HepG2 (cell line): ENCODE data around the gene KLF16. TPM values are rescaled to one million over a fixed set of nuclear protein-coding genes. Genes with fewer than 3 reads are reported as not detected.

Source experiments
- KDM4B ChIP-seq: sonication (generic); formaldehyde crosslinking; IDR thresholded peaks from 2 replicates; pipeline ENCODE4 v1.4.0; 2020; ENCODE audit warnings: missing genetic modification reagents
- KLF9 ChIP-seq: IDR thresholded peaks from 2 replicates; pipeline ENCODE4 v1.6.1; 2016; ENCODE audit warnings: low read depth
- MED1 ChIP-seq: sonication (generic); formaldehyde crosslinking; IDR thresholded peaks from 2 replicates; pipeline ENCODE4 v1.4.0; 2020; ENCODE audit warnings: missing genetic modification reagents
- REL ChIP-seq: sonication (generic); formaldehyde crosslinking; conservative IDR thresholded peaks from 2 replicates; pipeline ENCODE4 v1.8.0; 2022; ENCODE audit warnings: mild to moderate bottlenecking, missing genetic modification reagents, moderate library complexity
- ZNF460 ChIP-seq: sonication (generic); formaldehyde crosslinking; IDR thresholded peaks from 2 replicates; pipeline ENCODE4 v1.5.1; 2020; ENCODE audit warnings: missing genetic modification reagents, mild to moderate bottlenecking, borderline replicate concordance
- polyA plus RNA-seq, 8 experiments: library from polyadenylated mRNA; depleted of rRNA in 3 of 8; stranded (reverse) in 7 of 8; unstranded in 1 of 8; fragments of >200 nt; fragmentation: Illumina TruSeq in 4 of 8; extraction: Trizol in 4 of 8; gene quantifications; 2 replicates each; pipeline versions ENCODE4 v1.2.1 to v1.2.3, GENCODE V29; 2011 to 2016; ENCODE audit warnings: low read depth in 4 of 8, missing spikeins in 1 of 8, mixed read lengths in 1 of 8; ENCODE audit not compliant: insufficient read depth in 1 of 8
- total RNA-seq, 5 experiments: library from RNA; depleted of rRNA; stranded (reverse); fragments of >200 nt; fragmentation: Illumina TruSeq; extraction: Trizol; gene quantifications; 2 replicates each; pipeline ENCODE4 v1.2.3, GENCODE V29; 2016; ENCODE audit warnings: low read depth in 1 of 5
- TF ChIP-seq, protein P1 (sequence below), 2 experiments: sonication (generic) in 1 of 2; formaldehyde crosslinking in 1 of 2; IDR thresholded peaks; 2 replicates each; pipeline versions ENCODE4 v1.6.1 to v1.9.0; 2014 to 2022; ENCODE audit warnings: antibody characterized with exemption in 1 of 2, borderline replicate concordance in 1 of 2, inconsistent platforms in 1 of 2, low read depth in 1 of 2, missing genetic modification reagents in 1 of 2
- TF ChIP-seq, protein P2 (sequence below): sonication (generic); formaldehyde crosslinking; IDR thresholded peaks from 2 replicates; pipeline ENCODE4 v1.5.1; 2020; ENCODE audit warnings: missing genetic modification reagents, mild to moderate bottlenecking, borderline replicate concordance
- TF ChIP-seq, protein P3 (sequence below): sonication (generic); formaldehyde crosslinking; conservative IDR thresholded peaks from 2 replicates; pipeline ENCODE4 v1.8.0; 2022; ENCODE audit warnings: mild to moderate bottlenecking, moderate library complexity, missing genetic modification reagents
- TF ChIP-seq, protein P4 (sequence below): sonication (generic); formaldehyde crosslinking; conservative IDR thresholded peaks from 2 replicates; pipeline ENCODE4 v1.8.0; 2022; ENCODE audit warnings: missing genetic modification reagents
- TF ChIP-seq, protein P5 (sequence below): sonication (generic); formaldehyde crosslinking; IDR thresholded peaks from 2 replicates; pipeline ENCODE4 v1.4.0; 2020; ENCODE audit warnings: missing genetic modification reagents, low read depth, mild to moderate bottlenecking, borderline replicate concordance
- TF ChIP-seq, protein P6 (sequence below): sonication (generic); formaldehyde crosslinking; IDR thresholded peaks from 2 replicates; pipeline ENCODE4 v1.5.0; 2020; ENCODE audit warnings: mild to moderate bottlenecking, missing genetic modification reagents, borderline replicate concordance

The KLF16 gene
- total and polyA plus RNA-seq, 2 of the 13 experiments (the other 11 are each of a cell fraction or from before 2014, with no cell fraction given) = 3.5 to 6.7 TPM

DNA sequence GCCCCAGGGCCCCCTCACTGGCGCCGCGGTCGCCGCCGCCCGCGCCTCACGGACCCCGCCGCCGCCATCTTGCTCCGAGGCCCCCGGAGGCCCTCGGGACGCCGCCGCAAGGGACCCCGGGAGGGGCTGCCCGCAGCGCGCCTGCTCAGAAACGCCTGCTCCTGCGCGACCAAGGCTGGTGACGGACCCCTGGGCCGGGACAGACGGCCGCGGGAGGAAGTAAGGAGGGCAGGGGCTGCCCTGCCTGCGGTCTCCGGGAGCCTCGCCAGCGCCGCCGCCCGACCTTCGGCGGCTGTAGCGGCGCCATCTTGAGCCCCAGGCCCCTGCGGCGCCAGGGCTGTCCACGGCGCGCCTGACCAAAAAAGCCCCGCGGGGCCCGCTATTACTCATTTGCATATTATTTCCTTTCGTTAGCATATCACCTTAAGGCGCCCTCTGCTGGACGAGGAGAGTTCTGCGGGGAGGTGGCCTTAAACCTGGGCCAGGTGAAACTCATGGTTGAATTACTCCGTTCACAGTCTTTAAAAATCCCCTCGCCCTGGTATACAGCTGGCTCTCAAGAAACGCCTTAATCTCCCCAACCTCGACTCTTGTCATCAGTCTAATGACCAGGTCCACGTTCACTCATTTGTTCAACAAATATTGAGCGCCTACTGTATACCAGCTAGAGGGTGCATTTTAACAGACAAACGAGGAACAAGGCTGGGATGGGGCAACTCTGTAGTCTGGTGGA, 14.8 kb downstream of the KLF16 start, which contains the start of gene REXO1 (continued):
- TF ChIP-seq, protein P1, sequence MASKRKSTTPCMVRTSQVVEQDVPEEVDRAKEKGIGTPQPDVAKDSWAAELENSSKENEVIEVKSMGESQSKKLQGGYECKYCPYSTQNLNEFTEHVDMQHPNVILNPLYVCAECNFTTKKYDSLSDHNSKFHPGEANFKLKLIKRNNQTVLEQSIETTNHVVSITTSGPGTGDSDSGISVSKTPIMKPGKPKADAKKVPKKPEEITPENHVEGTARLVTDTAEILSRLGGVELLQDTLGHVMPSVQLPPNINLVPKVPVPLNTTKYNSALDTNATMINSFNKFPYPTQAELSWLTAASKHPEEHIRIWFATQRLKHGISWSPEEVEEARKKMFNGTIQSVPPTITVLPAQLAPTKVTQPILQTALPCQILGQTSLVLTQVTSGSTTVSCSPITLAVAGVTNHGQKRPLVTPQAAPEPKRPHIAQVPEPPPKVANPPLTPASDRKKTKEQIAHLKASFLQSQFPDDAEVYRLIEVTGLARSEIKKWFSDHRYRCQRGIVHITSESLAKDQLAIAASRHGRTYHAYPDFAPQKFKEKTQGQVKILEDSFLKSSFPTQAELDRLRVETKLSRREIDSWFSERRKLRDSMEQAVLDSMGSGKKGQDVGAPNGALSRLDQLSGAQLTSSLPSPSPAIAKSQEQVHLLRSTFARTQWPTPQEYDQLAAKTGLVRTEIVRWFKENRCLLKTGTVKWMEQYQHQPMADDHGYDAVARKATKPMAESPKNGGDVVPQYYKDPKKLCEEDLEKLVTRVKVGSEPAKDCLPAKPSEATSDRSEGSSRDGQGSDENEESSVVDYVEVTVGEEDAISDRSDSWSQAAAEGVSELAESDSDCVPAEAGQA (IDR thresholded peaks at IDR 0.05; ENCODE audit: low read depth) = peak; percentile 73; the same call in 1 of the 2 replicates
- TF ChIP-seq, protein P1 (CRISPR knock-in tag; IDR thresholded peaks at IDR 0.05; ENCODE audit: borderline replicate concordance) = no peak
- TF ChIP-seq ZNF460 (CRISPR knock-in tag) (no peak), KLF9 (CRISPR knock-in tag) (no peak), KDM4B (CRISPR knock-in tag) (no peak), REL (CRISPR knock-in tag) (no peak), MED1 (CRISPR knock-in tag) (no peak)
- TF ChIP-seq, protein P2, sequence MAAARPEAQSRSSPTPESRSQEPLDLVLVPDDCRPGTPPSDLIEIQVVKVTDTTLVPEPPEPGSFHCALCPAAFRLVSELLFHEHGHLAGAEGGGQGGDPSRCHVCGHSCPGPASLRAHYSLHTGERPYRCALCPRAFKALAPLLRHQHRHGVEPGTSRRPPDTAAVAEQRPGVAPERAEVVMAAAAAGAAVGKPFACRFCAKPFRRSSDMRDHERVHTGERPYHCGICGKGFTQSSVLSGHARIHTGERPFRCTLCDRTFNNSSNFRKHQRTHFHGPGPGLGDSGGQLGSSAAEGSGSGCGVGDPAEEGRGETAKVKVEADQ = no peak
- TF ChIP-seq, protein P3, sequence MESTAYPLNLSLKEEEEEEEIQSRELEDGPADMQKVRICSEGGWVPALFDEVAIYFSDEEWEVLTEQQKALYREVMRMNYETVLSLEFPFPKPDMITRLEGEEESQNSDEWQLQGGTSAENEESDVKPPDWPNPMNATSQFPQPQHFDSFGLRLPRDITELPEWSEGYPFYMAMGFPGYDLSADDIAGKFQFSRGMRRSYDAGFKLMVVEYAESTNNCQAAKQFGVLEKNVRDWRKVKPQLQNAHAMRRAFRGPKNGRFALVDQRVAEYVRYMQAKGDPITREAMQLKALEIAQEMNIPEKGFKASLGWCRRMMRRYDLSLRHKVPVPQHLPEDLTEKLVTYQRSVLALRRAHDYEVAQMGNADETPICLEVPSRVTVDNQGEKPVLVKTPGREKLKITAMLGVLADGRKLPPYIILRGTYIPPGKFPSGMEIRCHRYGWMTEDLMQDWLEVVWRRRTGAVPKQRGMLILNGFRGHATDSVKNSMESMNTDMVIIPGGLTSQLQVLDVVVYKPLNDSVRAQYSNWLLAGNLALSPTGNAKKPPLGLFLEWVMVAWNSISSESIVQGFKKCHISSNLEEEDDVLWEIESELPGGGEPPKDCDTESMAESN = peak; percentile 80; the same call in 1 of the 2 replicates
- TF ChIP-seq, protein P4, sequence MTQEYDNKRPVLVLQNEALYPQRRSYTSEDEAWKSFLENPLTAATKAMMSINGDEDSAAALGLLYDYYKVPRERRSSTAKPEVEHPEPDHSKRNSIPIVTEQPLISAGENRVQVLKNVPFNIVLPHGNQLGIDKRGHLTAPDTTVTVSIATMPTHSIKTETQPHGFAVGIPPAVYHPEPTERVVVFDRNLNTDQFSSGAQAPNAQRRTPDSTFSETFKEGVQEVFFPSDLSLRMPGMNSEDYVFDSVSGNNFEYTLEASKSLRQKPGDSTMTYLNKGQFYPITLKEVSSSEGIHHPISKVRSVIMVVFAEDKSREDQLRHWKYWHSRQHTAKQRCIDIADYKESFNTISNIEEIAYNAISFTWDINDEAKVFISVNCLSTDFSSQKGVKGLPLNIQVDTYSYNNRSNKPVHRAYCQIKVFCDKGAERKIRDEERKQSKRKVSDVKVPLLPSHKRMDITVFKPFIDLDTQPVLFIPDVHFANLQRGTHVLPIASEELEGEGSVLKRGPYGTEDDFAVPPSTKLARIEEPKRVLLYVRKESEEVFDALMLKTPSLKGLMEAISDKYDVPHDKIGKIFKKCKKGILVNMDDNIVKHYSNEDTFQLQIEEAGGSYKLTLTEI (CRISPR knock-in tag) = no peak
- TF ChIP-seq, protein P5, sequence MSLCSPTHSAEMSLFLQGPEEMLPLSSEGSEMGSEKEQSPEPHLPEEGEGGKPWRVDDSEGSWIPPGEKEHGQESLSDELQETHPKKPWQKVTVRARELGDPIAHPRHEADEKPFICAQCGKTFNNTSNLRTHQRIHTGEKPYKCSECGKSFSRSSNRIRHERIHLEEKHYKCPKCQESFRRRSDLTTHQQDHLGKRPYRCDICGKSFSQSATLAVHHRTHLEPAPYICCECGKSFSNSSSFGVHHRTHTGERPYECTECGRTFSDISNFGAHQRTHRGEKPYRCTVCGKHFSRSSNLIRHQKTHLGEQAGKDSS (CRISPR knock-in tag) = no peak
- TF ChIP-seq, protein P6, sequence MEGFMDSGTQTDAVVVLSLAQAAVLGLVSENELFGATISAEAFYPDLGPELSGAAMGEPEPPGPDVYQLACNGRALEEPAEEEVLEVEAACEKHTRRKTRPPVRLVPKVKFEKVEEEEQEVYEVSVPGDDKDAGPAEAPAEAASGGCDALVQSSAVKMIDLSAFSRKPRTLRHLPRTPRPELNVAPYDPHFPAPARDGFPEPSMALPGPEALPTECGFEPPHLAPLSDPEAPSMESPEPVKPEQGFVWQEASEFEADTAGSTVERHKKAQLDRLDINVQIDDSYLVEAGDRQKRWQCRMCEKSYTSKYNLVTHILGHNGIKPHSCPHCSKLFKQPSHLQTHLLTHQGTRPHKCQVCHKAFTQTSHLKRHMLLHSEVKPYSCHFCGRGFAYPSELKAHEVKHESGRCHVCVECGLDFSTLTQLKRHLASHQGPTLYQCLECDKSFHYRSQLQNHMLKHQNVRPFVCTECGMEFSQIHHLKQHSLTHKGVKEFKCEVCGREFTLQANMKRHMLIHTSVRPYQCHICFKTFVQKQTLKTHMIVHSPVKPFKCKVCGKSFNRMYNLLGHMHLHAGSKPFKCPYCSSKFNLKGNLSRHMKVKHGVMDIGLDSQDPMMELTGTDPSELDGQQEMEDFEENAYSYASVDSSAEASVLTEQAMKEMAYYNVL (CRISPR knock-in tag) = 0 out of 2 replicates have a peak, but pooled peaks have one; percentile 50
